DMS114 treated with DMSO at 0.1 percent for 48 hours (cell line): Measurements from ENCODE around the gene CFAP221.
A peak's percentile ranks its signal among the peaks of the same experiment; 100 is the strongest.

Experiments
- DNase-seq: peaks from one replicate; lab custom pipeline; 2025; ENCODE audit not compliant: unreplicated experiment; lab: John Stamatoyannopoulos, UW

Gene CFAP221

DNA sequence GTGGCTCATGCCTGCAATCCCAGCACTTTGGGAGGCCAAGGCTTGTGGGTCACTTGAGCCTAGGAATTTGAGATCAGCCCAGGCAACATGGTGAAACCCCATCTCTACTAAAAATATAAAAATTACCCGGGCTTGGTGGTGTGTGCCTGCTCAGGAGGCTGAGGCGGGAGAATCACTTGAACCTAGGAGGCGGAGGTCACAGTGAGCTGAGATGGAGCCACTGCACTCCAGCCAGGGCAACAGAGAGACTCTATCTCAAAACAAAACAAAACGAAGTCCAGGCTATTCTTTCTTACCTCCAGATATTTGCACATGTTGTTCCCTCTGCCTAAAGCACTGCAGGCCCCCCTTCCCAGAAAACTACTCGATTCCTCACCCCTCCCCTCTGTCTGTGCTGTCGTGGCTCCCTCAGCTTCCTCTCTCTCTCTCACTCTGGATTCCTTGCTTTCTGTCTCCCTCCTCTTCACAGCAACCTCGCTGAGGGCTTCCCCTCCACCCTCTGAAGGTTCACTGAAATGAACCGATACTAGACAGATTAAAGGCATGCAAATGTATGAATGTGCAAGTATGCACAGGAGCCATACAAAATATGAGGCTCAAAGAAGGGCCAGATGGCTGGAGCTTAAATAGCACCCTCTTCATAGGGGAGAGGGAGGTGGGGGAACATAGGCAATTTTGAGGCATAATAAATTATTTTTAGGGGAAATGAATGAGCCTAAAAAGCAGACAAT is 153.2 kb downstream of the CFAP221 start:
- no peak for DNase-seq

DNA sequence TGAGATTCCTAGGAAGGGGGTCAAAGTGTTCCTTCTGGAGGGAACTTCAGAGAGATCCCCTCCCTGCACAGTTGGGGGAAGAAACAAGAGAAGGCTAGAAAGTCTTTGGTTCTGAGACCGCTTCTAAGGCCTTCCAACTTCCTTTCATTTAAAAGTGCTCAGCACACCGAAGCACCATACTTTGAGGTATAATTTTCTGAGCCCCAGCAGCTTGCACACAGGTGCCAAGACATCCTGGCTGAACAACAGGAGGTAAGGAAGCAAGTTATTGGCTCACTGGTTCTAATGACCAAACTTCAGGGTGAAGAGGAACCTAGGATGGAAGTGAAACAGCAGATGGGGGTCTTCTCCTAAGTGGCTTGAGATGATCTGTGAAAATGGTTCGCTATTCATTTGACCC is 154.0 kb downstream of the CFAP221 start:
- no peak for DNase-seq

DNA sequence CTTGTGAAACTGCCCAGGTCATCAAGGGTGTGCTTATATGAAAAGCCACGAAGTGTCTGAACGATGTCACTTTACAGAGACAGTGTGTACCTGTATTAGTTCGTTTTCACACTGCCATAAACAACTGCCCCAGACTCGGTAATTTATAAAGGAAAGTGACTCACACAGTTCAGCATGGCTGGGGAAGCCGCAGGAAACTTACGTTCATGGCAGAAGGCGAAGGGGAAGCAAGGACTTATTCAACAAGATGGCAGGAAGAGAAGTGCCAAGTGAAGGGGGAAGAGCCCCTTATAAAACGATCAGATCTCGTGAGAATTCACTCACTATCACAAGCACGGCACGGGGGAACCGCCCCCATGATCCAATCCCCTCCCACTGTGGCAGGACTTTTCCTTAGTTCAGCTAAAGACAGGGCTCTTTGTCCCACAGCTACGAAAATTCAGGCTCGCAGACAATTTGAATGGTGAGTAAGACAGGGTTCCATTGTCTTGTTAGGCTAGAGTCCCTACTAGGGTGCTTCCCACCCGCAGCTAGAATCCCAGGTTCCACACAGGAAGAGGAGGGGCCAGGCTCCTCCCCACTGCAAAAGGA is 154.9 kb downstream of the CFAP221 start:
- no peak for DNase-seq

DNA sequence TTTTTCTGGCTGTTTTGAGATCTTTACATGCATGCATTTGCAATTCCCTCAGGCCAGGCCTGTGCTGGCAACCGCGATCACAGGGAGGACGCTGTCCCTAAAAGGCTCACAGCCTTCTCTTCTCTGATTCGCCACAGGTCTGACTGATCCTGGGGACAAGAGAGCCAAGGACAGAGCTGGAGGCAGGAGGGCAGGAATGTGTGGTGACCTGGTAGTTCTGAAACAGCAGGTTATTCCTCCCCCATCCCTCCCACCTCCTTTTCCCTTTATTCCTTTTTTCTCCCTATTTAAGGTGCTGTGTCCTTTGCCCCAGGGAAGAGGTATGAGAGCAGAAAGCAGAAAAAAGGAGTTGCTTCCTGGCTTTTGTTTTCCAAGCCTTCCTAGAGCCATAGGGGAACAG is 156.6 kb downstream of the CFAP221 start:
- no peak for DNase-seq

DNA sequence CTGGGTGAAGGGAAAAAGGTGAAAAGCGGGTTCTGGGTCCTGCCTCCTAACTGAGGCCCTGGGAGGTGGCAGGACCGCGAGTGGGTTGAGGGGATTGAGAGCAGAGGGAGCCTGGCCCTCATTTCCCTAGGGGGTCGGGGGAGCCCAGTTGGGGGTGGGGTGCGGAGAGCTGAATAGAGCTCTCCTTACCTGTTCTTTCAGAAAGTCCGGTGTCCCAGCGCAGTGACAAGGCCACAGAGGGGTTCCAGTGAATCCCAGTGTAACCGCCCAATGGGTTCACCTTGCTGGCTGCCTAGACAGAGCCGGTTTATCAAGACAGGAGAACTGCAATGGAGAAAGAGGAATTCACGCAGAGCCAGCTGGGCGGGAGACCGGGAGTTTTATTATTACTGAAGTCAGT is 157.1 kb downstream of the CFAP221 start:
- no peak for DNase-seq

DNA sequence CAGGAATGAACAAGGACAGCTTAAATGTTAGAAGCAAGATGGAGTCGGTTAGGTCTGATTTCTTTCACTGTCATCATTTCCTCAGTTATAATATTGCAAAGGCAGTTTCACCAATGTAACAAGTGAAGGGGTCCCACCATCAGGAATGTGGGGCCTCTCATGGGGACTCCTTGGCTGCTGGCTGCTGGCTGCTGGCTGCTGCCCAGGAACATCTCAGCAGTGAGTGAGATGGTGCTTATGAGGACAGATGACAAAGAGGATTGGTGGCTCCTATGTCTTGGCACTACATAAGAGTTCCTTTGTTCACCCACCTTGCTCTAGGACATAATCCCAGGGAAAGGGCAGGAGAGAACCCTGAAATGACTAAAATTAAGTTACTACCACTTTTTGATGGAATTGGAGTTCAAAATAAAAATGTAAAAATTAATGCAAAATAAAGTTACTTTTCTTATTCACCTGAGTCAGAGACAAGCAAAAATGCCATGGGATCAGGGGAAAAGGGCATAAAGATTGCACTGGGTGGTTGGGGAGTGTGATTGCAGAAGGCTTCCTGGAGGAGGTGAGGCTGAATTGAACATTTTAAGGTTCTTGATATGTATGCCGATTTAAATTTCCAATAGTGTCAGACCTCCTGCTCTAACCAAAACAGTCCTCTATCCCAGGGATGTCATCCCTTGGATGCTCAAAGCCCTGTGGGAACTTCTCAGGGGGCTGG is 158.1 kb downstream of the CFAP221 start:
- DNase-seq = no peak

DNA sequence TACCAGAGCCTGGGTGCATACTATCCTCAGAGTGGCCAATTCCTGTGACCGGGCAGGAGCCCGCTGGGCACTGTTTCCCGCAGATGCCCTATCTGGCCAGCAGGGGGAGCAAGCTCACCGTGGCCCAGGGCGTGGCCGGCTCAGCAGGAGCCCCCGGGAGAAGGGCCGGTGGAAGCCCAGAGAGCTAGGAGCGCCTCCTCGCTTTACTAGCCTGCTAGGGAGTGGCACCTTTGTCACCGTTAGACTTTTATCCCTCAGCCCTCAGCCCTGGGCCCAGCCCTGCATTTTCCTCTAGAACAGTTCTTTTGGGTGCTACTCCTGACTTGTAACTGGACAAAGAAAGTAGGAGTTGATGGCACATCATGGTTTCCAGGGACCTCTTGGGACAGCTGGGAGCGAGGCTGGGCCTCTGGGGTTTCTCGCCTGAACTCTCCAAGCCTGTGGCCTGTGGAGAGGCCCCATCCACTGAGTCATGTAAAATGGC is 158.7 kb downstream of the CFAP221 start:
- DNase-seq = peak; percentile 16

DNA sequence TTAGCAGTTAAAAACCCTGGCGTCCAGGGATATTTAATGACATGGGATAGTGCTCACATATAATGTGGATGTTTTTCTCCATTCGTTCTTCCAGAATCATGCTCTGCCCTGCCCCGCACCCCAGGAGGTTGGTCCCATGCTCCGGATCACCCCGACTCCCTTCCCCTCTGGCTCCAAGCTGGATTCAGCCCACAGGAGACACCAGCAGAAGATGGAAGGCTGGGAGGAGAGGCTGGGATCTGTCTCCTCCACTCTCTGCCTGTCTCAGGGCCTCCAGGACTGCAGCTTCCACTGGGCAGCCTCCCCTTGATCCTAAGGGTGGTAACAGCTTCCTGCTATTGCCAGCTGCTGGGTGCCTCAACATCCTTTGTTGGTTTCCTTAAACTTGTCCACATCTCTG is 159.3 kb downstream of the CFAP221 start:
- DNase-seq = no peak

DNA sequence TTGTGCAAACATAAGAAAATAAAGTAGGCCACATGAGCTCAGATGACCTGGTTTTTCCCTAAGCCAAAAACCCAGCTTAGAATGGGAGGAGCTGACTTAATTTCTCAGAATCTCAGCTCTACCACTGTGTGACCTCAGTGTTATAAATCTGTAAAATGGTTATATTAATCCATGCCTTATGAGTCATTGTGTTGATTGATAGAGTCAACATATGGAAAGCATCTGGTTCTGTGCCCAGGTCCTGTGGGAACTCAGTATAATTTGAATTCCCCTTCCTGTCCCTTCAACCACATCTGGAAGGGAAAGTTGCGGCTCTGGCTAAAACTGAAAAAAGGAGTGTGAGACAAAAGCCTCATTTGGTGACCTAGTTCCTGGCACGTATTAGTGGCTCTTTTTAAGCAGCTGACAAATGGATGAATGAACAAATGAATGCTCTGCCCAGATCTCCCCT is 160.4 kb downstream of the CFAP221 start:
- no peak for DNase-seq

DNA sequence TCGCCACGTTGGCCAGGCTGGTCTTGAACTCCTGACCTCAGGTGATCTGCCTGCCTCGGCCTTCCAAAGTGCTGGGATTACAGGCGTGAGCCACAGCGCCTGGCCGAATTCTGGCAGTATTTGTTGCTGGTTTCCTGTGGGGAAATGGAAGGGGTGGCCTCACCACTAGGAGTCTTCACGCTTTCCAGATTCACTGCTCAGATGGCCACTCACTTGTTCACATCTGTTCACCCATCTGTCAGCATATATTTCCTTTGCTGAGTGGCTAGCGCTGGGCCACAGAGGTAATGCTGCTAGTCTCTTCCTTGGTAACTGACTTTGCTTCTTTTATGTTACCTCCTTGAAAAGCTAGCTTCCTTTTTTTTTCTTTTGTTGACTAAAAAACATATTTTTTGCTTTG is 162.0 kb downstream of the CFAP221 start:
- no peak for DNase-seq
